Measurements from ENCODE around the gene MYO18A.
A peak's percentile ranks its signal among the peaks of the same experiment; 100 is the strongest.

The MYO18A gene

DNA sequence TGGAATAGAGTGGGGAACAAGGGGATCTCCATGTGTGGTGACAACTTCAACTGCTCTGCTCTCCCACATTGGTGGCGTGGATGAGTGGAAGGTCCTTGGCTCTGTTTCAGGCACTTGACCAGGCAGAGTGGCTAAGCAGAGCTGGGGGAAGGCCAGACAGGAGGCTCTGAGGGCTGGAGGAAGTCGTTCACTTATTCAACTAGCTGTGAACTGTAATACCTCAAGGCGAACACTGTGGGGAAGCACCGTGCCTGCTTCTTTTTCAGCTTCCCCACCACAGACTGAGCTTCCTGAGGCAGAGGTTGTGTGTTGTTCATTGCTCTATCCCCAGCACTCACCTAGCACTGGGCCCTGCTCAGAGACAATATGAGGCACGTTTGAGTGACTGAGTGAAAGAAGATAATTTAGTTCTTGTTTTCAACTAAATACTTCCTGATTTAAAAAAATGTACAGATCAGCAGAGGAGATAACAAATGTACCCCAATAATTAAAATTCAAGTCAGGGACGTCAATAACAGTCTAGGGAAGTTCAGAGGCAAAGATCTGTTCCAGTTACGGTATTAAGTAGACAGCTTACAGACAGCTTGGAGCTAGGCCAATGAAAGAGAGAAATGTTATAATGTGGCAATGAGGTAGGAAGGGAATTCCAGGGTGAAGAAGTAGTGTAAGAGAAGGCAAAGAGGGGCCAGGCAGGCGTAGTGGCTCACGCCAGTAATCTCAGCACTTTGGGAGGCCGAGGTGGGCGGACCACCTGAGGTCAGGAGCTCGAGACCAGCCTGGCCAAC, 34.7 kb downstream of the MYO18A start:
- DNase-seq: peak; percentile 60 to 65

DNA sequence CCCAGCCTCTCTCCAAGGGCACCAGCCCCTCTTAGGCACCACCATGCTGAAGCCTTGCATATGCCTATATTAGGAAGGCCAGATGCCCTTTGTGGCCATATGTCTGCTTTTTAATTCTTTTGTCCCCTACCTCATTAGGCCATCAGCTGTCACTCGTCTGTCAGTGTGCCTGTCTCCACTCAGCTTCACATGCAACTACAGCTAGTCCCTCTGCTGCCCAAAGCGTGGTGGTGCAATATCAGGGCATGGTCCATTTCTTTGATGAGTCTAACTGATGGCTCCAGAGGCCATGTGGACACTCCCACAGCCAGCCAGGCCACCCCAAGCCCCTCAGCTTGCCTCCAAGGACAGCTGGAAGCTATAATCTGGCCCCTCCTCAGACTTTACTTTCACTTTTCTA, 36.3 kb downstream of the MYO18A start:
- no peak for DNase-seq

- DNase-seq: no peak
These were observed 38.7 kb downstream of the MYO18A start for GRCh38 chr17:29141514-29141876.

DNA sequence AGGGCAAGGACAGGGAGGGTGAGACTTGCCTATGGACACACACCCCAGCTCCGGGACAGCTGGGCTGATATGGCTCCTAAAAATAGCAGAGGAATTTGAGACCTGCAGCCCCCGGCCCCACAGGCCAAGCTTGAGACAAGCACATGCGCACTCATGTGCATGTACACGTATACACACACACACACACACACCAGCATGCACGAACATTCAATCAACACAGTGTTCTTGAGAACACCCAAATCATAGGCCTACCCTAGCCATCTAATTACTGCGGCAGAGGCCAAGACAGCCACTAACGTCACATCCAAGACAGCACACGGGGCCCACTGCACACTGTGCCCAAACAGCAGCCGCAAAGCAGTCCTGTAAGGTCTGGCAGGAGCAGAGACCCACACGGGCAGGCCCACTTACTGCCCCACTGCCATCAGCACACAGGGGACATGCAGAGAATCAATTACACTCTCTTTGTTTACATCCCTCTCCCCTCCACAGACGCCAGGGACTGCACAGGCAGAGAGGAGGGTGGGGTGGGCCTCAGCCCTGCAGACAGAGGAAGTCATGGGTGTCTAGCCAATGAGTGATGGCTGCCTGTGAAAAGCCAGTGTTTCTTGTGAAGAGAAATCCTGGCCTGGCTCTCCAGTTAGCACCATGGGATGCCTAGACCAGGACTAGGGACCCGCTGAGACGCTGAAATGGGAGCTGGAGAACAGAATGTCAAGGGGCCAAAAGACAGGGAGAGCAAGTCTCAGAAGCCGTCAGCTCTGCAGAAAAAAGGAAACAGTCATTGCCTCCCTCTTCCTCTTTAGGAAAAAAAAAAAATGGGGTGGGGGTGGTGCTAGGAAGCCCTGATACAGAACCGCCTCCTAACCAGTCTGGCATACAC, 39.3 kb downstream of the MYO18A start:
- DNase-seq: no peak

GRCh38 chr17:29140051-29140621, 40.1 kb downstream of the MYO18A start:
- peak; percentile 64 to 71 for DNase-seq

GRCh38 chr17:29138971-29139691, 41.1 kb downstream of the MYO18A start:
- no peak for DNase-seq

- DNase-seq: peak; percentile 42 to 47
These were observed 41.8 kb downstream of the MYO18A start for GRCh38 chr17:29138184-29138955.

DNA sequence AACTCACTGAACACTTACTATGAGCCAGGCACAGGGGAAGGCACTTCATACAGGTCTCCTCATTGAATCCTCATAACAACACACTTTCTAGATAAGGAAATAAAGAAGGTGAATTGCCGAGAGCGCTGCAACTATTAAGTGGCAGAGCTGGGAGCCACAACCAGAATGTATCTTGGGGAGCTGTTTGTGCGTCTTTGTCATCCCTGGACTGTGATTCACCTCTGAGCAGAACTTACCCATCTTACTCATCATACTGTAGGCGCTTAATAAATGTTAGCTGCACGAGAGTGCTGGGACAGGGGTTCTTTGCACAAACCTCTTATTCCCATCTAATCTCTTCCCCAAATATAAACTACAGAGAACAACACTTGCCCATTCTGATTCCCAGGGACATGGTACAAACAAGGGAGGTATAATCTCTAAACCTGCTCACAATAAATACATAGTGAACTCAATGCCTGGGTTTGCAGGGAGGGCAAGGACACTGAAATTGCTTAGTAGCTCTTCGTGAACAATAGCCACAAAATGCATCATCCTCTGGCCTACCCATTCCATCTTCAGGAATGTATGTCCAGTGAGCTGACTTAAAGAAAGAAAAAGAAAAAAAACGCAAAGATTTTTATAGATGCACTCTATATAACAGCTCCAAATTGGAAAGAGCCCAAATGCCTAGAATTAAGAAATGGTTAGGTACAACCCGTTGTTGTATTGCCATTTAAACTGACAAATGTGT, 43.0 kb downstream of the MYO18A start:
- DNase-seq: no peak

- no peak for DNase-seq
These were observed 44.7 kb downstream of the MYO18A start for GRCh38 chr17:29135464-29135863.

- no peak for DNase-seq
These were observed 47.0 kb downstream of the MYO18A start for GRCh38 chr17:29133121-29133713.

DNA sequence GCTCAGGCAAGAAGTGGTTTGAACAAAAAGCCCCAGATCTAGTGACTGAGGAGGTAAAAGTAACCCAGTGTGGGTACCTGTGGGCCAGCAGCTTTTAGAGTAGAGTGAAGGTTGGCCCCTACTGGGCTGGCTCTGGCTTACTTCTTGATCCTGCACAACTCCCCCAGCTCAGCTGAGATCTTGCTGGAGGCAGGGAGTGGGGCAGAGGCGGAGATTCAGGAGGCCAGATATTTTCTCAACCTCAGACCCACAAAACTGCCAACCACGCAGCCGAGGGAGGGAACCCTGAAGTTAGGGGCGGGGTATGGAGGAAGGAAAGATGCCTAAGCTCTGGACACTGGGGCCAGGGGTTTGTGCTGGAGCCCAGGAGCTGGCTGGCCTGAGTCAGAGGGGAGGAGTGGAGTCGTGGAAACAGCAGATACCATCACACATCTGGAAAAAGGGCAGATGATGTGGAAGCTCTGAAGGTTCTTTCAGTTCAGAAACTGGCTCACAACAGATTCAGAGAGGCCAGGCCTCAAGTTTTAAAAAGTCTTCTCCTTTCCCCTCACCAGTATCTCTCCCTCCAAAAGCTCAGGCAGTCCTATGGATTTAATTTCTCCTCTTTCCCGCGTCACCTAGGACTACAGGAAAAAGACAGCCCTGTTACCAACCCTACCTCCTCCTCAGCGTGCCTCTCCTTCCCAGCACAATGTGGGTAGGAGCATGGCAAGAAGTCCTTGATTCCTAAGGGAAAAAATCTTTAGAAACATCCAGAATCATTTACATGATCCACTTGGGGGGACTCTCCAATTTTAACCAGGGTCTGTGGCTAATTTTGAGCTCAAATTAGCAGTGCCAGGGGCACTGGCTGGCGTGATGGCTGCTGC, 48.1 kb downstream of the MYO18A start:
- no peak for DNase-seq

DNA sequence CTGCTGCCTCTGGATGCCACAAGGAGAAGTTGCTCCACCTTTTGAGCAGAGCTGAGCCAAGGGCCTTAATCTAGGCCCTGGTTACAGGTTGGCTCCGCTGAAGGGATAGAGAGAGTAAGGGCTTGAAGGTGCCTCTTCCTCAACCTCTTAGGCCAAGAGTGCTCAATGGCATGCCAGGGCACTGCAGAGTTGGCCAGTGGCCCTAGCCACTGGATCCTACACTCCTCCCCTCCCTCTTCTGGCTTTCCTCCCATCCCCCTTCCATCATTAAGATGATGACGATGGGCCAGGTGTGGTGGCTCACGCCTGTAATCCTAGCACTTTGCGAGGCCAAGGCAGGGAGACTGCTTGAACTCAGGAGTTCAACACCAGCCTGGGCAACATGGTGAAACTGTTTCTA, 50.5 kb downstream of the MYO18A start:
- no peak for DNase-seq

GRCh38 chr17:29127840-29128239, 52.4 kb downstream of the MYO18A start:
- DNase-seq: no peak

GRCh38 chr17:29126268-29126930, 53.8 kb downstream of the MYO18A start:
- DNase-seq: no peak

DNA sequence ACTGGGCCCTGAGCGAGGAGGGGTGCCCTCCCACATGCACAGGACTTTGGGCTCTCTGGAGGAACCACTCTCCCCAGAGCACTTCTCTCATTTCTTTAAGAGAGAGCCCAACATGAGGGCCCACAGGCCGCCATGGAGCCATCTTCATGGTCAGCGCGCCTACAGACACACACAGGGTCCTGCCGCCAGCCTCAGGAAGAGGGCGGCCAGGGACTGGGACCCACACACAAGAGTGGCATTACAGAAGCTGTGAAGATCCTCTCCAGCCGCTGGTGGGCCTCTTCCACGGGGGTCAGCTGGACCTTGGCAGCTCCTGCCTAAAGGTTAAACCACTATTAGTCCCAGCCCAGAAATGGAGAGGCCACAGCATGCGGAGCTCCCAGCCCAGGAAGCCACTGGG, 54.5 kb downstream of the MYO18A start:
- no peak for DNase-seq

DNA sequence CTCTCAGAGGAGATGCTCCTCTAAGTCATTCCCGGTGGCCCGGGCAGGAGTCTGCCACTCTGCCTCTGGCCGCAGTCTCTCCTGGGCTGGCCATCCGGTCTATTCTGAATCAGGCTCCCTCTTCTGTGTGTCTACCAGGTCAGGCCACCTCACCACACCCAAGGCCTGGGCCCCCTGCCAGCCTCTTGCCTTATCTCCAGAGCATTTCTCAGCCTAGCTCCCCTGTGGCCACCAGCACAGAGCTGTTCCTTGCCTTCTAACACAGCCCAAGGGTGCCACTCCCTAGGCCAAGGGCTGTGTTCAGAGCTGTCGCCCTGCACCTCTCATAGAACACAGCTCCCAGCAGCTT, 55.3 kb downstream of the MYO18A start:
- DNase-seq: no peak

- DNase-seq: peak in 1 of 2 experiments; percentile 19
These were observed 55.9 kb downstream of the MYO18A start for GRCh38 chr17:29124135-29124924.

- DNase-seq: no peak
These were observed 57.1 kb downstream of the MYO18A start for GRCh38 chr17:29123111-29123510.

DNA sequence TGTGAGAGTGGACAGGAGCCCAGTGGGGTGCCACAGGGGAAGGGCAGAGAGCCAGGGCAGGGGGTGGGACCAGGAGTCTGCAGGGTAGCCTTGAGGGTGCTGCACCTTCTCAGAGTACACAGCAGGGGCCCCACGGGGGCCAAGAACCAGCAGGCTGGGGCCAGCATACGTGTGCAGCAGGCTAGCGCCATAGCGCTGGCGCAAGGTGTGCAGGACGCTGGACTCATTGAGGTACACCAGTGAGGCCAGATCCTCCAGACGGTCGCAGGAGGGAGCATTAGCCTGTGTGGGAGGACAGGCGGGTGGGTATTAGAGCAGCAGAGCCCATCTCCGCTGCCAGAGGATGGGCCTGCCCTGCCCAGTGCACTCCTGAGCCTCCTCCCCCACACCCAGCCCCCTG, 58.8 kb downstream of the MYO18A start:
- no peak for DNase-seq

Data from activated CD4-positive, alpha-beta T cell treated with anti-CD3 and anti-CD28 coated beads, Interleukin-2, amount 50 U/mL, for 4 hours (primary cell).